Testis (tissue), 2 donors: ENCODE measurements around the gene CENPU.

ENCODE experiments used
- POLR2A ChIP-seq: fragments of 450-650 bp; IDR thresholded peaks from one replicate; pipeline ENCODE4 v1.6.1; 2017; ENCODE audit warnings: antibody characterized with exemption, mild to moderate bottlenecking, moderate library complexity
- TF ChIP-seq, protein P1 (sequence below), 3 experiments: fragments of 450-650 bp in 2 of 3; fragments of 200-600 bp in 1 of 3; sonication (generic) in 1 of 3; IDR thresholded peaks; one replicate each; pipeline ENCODE4 v1.5.1; 2016 to 2019; ENCODE audit warnings: antibody characterized with exemption in 3 of 3, mild to moderate bottlenecking in 2 of 3, moderate library complexity in 1 of 3

DNA sequence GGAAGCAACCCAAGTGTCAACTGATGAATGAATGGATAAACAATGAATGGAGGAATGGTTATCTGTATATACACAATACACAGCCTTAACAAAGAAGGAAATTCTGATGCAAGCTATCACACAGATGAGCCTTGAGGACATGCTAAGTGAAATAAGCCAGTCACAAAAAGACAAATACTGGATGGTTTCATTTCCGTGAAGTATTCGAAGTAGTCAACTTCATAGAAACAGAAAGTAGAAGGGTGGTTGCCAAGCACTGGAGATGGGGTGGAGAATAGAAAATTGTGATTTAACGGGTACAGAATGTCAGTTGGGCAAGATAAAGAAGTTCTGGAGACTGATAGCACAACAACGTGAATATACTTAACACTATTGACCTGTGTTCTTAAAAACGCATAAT, 28.2 kb downstream of the CENPU start:
- TF ChIP-seq, protein P1, sequence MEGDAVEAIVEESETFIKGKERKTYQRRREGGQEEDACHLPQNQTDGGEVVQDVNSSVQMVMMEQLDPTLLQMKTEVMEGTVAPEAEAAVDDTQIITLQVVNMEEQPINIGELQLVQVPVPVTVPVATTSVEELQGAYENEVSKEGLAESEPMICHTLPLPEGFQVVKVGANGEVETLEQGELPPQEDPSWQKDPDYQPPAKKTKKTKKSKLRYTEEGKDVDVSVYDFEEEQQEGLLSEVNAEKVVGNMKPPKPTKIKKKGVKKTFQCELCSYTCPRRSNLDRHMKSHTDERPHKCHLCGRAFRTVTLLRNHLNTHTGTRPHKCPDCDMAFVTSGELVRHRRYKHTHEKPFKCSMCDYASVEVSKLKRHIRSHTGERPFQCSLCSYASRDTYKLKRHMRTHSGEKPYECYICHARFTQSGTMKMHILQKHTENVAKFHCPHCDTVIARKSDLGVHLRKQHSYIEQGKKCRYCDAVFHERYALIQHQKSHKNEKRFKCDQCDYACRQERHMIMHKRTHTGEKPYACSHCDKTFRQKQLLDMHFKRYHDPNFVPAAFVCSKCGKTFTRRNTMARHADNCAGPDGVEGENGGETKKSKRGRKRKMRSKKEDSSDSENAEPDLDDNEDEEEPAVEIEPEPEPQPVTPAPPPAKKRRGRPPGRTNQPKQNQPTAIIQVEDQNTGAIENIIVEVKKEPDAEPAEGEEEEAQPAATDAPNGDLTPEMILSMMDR (IDR thresholded peaks at IDR 0.05) = no peak
- no peak for TF ChIP-seq POLR2A
